Keratinocyte (primary cell): ENCODE results near the gene STRA6.

Experiments
- EZH2 ChIP-seq: IDR thresholded peaks from one replicate; pipeline ENCODE4 v1.6.1; 2012; ENCODE audit warnings: inconsistent platforms, mild to moderate bottlenecking, low read length, moderate library complexity
- TF ChIP-seq, protein P1 (sequence below), 3 experiments: IDR thresholded peaks in 1 of 3; conservative IDR thresholded peaks in 1 of 3; optimal IDR thresholded peaks in 1 of 3; 2 replicates in 2 of 3; 3 replicates in 1 of 3; pipeline versions ENCODE3 to v1.5.1; 2011; ENCODE audit warnings: low read length in 3 of 3, mild to moderate bottlenecking in 3 of 3, moderate library complexity in 2 of 3, control low read depth in 1 of 3, inconsistent platforms in 1 of 3; ENCODE audit not compliant: insufficient read depth in 2 of 3; ENCODE audit errors: extremely low read depth in 1 of 3

- TF ChIP-seq, protein P1, sequence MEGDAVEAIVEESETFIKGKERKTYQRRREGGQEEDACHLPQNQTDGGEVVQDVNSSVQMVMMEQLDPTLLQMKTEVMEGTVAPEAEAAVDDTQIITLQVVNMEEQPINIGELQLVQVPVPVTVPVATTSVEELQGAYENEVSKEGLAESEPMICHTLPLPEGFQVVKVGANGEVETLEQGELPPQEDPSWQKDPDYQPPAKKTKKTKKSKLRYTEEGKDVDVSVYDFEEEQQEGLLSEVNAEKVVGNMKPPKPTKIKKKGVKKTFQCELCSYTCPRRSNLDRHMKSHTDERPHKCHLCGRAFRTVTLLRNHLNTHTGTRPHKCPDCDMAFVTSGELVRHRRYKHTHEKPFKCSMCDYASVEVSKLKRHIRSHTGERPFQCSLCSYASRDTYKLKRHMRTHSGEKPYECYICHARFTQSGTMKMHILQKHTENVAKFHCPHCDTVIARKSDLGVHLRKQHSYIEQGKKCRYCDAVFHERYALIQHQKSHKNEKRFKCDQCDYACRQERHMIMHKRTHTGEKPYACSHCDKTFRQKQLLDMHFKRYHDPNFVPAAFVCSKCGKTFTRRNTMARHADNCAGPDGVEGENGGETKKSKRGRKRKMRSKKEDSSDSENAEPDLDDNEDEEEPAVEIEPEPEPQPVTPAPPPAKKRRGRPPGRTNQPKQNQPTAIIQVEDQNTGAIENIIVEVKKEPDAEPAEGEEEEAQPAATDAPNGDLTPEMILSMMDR (optimal IDR thresholded peaks at IDR 0.05 in 1 of 3, IDR thresholded peaks at IDR 0.05 in 1 of 3, conservative IDR thresholded peaks at IDR 0.05 in 1 of 3; ENCODE audit: extremely low read depth in 1 of 3, insufficient read depth in 2 of 3, low read length in 3 of 3) = no peak
- TF ChIP-seq EZH2 = no peak
Measured at GRCh38 chr15:74176262-74177214, 26.0 kb downstream of the STRA6 start.
